ENCODE measurements around the gene ALX4.

DNA sequence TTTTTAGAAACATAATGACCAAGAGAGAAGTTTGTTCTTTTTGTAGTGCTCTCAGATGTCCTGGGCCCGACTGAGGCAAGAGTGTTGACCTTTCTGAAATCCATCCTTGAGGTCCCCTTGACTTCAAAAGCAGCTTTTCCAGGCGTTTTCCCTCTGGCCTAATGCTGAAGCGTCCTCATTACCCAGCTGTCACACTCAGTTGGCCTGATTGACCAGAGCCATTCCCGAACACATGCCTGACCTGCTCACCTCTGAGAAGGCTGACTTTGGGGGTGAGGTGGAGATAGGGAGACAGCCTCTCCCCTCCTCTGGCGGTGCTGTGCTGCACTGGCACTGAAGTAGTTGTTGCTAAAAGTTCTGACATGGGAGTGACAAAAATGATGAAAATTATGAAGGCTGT, 66.9 kb downstream of the ALX4 start:
- TF ChIP-seq, protein P1, sequence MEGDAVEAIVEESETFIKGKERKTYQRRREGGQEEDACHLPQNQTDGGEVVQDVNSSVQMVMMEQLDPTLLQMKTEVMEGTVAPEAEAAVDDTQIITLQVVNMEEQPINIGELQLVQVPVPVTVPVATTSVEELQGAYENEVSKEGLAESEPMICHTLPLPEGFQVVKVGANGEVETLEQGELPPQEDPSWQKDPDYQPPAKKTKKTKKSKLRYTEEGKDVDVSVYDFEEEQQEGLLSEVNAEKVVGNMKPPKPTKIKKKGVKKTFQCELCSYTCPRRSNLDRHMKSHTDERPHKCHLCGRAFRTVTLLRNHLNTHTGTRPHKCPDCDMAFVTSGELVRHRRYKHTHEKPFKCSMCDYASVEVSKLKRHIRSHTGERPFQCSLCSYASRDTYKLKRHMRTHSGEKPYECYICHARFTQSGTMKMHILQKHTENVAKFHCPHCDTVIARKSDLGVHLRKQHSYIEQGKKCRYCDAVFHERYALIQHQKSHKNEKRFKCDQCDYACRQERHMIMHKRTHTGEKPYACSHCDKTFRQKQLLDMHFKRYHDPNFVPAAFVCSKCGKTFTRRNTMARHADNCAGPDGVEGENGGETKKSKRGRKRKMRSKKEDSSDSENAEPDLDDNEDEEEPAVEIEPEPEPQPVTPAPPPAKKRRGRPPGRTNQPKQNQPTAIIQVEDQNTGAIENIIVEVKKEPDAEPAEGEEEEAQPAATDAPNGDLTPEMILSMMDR (IDR thresholded peaks at IDR 0.05) = no peak
- no peak for TF ChIP-seq POLR2A (IDR thresholded peaks at IDR 0.05)

All from suprapubic skin (tissue), 3 donors.